ENCODE results near the gene C6orf47.
"Not testable (repeated sequence)": the region's sequence is repeated elsewhere in the genome, so short reads cannot be mapped to it uniquely, and the experiment has no call there.

The C6orf47 gene

GRCh38 chr6:31660381-31661261, at the start of gene C6orf47:
Gene C6orf47, minus strand, starts transcription at chr6:31660778. Its CDS starts 831 bp downstream, at chr6:31659947.
- no peaks in the 10 kb centered on the region for H3K36me3 ChIP-seq (ENCODE audit: control insufficient read depth, insufficient read depth, low read length)
- H3K4me2 ChIP-seq (ENCODE audit: low read length): peak within 1 kb of the TSS; percentile 82
- no peaks in the 10 kb centered on the region for H3K9me3 ChIP-seq (ENCODE audit: control insufficient read depth, low read length)
- peak within 1 kb of the TSS; percentile 91 for H3K9ac ChIP-seq
- H3K27me3 ChIP-seq (ENCODE audit: control insufficient read depth, insufficient read depth, low read length): no peaks in the 10 kb centered on the region
- H3K79me2 ChIP-seq: peaks cover 32% of the 10 kb centered on the region
- peak within 1 kb of the TSS; percentile 87 for H3K4me3 ChIP-seq (ENCODE audit: low read depth, low read length)
- peak within 1 kb of the TSS; percentile 91 for H3K27ac ChIP-seq
- H2AFZ ChIP-seq: peak within 1 kb of the TSS; percentile 81
- TF ChIP-seq CTCF (IDR thresholded peaks at IDR 0.05): peak; percentile 2
- peaks cover 15% of the 10 kb centered on the region for H3K4me1 ChIP-seq

GRCh38 chr6:31709157-31709556, 48.6 kb upstream of the C6orf47 start:
- not testable (repeated sequence) for H3K9me3 ChIP-seq (ENCODE audit: control insufficient read depth, low read length); H3K27me3 ChIP-seq (ENCODE audit: control insufficient read depth, insufficient read depth, low read length); H2AFZ ChIP-seq; H3K36me3 ChIP-seq (ENCODE audit: control insufficient read depth, insufficient read depth, low read length); H3K4me3 ChIP-seq (ENCODE audit: low read depth, low read length); H3K79me2 ChIP-seq; H3K27ac ChIP-seq; H3K9ac ChIP-seq; H3K4me2 ChIP-seq (ENCODE audit: low read length); H3K4me1 ChIP-seq

GRCh38 chr6:31708224-31708623, 47.6 kb upstream of the C6orf47 start:
- Histone ChIP-seq H3K27me3 (ENCODE audit: control insufficient read depth, insufficient read depth, low read length) (no peaks in the 10 kb centered on the region), H3K4me1 (peaks cover 2% of the 10 kb centered on the region), H3K4me3 (ENCODE audit: low read depth, low read length) (no peak overlapping the region), H3K9ac (no peak overlapping the region), H3K79me2 (no peaks in the 10 kb centered on the region), H3K9me3 (ENCODE audit: control insufficient read depth, low read length) (no peaks in the 10 kb centered on the region), H3K36me3 (ENCODE audit: control insufficient read depth, insufficient read depth, low read length) (no peaks in the 10 kb centered on the region), H2AFZ (no peak overlapping the region), H3K4me2 (ENCODE audit: low read length) (no peak overlapping the region), H3K27ac (no peak overlapping the region)
- TF ChIP-seq CTCF (IDR thresholded peaks at IDR 0.05): no peak

- no peak for TF ChIP-seq CTCF (IDR thresholded peaks at IDR 0.05)
- H3K4me2 ChIP-seq (ENCODE audit: low read length): no peak overlapping the region
- H3K9ac ChIP-seq: no peak overlapping the region
- no peak overlapping the region for H3K27ac ChIP-seq
- peaks cover 2% of the 10 kb centered on the region for H3K4me1 ChIP-seq
- H3K79me2 ChIP-seq: peaks cover under 1% of the 10 kb centered on the region
- H3K9me3 ChIP-seq (ENCODE audit: control insufficient read depth, low read length): no peaks in the 10 kb centered on the region
- no peak overlapping the region for H3K4me3 ChIP-seq (ENCODE audit: low read depth, low read length)
- H3K36me3 ChIP-seq (ENCODE audit: control insufficient read depth, insufficient read depth, low read length): no peaks in the 10 kb centered on the region
- no peak overlapping the region for H2AFZ ChIP-seq
- H3K27me3 ChIP-seq (ENCODE audit: control insufficient read depth, insufficient read depth, low read length): no peaks in the 10 kb centered on the region
These were observed 47.1 kb upstream of the C6orf47 start for GRCh38 chr6:31707701-31708100.

GRCh38 chr6:31706599-31706998, 46.0 kb upstream of the C6orf47 start, which contains the start of gene LY6G6F:
Gene LY6G6F, plus strand, starts transcription at chr6:31706866. Its CDS starts 41 bp downstream, at chr6:31706907.
- Histone ChIP-seq H3K4me3 (ENCODE audit: low read depth, low read length) (no peak within 1 kb of the TSS), H3K27me3 (ENCODE audit: control insufficient read depth, insufficient read depth, low read length) (no peaks in the 10 kb centered on the region), H3K4me2 (ENCODE audit: low read length) (no peak within 1 kb of the TSS), H2AFZ (no peak within 1 kb of the TSS), H3K4me1 (peaks cover 7% of the 10 kb centered on the region), H3K9ac (no peak within 1 kb of the TSS), H3K79me2 (peaks cover 6% of the 10 kb centered on the region), H3K36me3 (ENCODE audit: control insufficient read depth, insufficient read depth, low read length) (no peaks in the 10 kb centered on the region), H3K9me3 (ENCODE audit: control insufficient read depth, low read length) (no peaks in the 10 kb centered on the region), H3K27ac (no peak within 1 kb of the TSS)
- TF ChIP-seq CTCF (IDR thresholded peaks at IDR 0.05): no peak
